Measurements from ENCODE around the gene BMX. TPM values are rescaled to one million over a fixed set of nuclear protein-coding genes. Genes with fewer than 3 reads are reported as not detected.

Gene BMX
- total and polyA plus RNA-seq, 2 donors (not counting 1 experiment from before 2014, with no cell fraction given), result not detected

DNA sequence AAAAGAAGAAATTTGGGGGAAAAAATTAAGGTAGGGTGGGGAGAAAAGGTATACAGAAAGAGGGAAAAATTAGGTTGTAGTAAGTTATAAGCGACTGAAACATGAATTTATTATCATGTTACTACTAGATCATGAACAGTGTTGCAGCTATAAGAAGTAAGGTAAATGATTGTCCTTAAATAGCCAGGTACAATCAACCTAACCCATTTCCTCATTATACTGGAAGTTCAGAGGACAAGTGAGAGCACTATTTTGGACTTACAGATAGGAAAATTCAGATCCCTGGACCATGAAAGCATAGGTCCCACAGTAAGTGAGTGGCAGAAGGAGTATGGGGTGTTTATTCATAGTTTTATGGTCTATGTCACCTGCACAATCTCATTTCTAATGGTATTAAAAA, 31.0 kb upstream of the BMX start:
- H3K4me1 ChIP-seq (ENCODE audit: control insufficient read depth, extremely low read depth, insufficient read depth, low read length), result no peaks in the 10 kb centered on the region
- no peaks in the 10 kb centered on the region for H4K20me1 ChIP-seq (ENCODE audit: control insufficient read depth, extremely low read depth, insufficient read depth, low read length)
- H3K79me2 ChIP-seq (ENCODE audit: control insufficient read depth, insufficient read depth, low read length), result no peaks in the 10 kb centered on the region
- no peak overlapping the region for H2AFZ ChIP-seq (ENCODE audit: low read length)
- no peak overlapping the region for H3K27ac ChIP-seq (ENCODE audit: insufficient read depth, low read length)
- H3K4me2 ChIP-seq (ENCODE audit: extremely low read depth, insufficient read depth, low read length), result no peak overlapping the region
- H3K36me3 ChIP-seq (ENCODE audit: control insufficient read depth, insufficient read depth, low read length), result no peaks in the 10 kb centered on the region
- no peak for DNase-seq (ENCODE audit: low read depth in 2 of 2)
- H3K4me3 ChIP-seq (replicated peaks in 1 of 4; ENCODE audit: control extremely low read depth in 1 of 4, insufficient read depth in 1 of 4, low read depth in 3 of 4, low read length in 4 of 4), result no peak overlapping the region
- H3K9me3 ChIP-seq (ENCODE audit: control insufficient read depth, insufficient read depth, low read depth, low read length), result no peaks in the 10 kb centered on the region
- no peak overlapping the region for H3K9ac ChIP-seq (ENCODE audit: insufficient read depth, low read length)
- H3K27me3 ChIP-seq (ENCODE audit: control insufficient read depth, insufficient read depth, low read length), result no peaks in the 10 kb centered on the region
- TF ChIP-seq, protein P1, sequence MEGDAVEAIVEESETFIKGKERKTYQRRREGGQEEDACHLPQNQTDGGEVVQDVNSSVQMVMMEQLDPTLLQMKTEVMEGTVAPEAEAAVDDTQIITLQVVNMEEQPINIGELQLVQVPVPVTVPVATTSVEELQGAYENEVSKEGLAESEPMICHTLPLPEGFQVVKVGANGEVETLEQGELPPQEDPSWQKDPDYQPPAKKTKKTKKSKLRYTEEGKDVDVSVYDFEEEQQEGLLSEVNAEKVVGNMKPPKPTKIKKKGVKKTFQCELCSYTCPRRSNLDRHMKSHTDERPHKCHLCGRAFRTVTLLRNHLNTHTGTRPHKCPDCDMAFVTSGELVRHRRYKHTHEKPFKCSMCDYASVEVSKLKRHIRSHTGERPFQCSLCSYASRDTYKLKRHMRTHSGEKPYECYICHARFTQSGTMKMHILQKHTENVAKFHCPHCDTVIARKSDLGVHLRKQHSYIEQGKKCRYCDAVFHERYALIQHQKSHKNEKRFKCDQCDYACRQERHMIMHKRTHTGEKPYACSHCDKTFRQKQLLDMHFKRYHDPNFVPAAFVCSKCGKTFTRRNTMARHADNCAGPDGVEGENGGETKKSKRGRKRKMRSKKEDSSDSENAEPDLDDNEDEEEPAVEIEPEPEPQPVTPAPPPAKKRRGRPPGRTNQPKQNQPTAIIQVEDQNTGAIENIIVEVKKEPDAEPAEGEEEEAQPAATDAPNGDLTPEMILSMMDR (conservative IDR thresholded peaks at IDR 0.05 in 1 of 2, IDR thresholded peaks at IDR 0.05 in 1 of 2; ENCODE audit: low read depth in 1 of 2, low read length in 2 of 2), result no peak
- no peak for TF ChIP-seq EZH2 (IDR thresholded peaks at IDR 0.05; ENCODE audit: low read length, missing control alignments)

DNA sequence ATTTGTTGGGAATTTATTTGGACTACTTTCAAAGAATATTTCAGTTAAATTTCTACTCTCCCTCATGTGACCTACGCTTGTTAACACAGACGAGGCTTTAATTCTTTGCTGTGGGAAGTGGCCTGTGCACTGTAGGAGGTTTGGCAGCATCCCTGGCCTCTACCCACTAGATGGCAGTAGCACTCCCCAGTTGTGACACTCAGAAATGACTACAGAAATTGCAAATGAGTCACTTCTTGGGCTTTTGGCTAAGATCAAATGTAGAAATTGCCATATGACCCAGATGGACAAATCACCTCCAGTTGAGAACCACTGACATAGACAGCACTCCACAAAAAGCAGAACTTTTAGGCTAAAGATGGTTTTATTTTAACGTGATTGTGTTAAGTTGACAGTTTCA, 29.6 kb upstream of the BMX start:
- H3K9me3 ChIP-seq (ENCODE audit: control insufficient read depth, insufficient read depth, low read depth, low read length), result no peaks in the 10 kb centered on the region
- TF ChIP-seq, protein P1 (conservative IDR thresholded peaks at IDR 0.05 in 1 of 2, IDR thresholded peaks at IDR 0.05 in 1 of 2; ENCODE audit: low read depth in 1 of 2, low read length in 2 of 2), result peak; percentile 66 to 76
- TF ChIP-seq EZH2 (IDR thresholded peaks at IDR 0.05; ENCODE audit: low read length, missing control alignments), result no peak
- no peak overlapping the region for H3K9ac ChIP-seq (ENCODE audit: insufficient read depth, low read length)
- no peaks in the 10 kb centered on the region for H3K79me2 ChIP-seq (ENCODE audit: control insufficient read depth, insufficient read depth, low read length)
- no peaks in the 10 kb centered on the region for H3K4me1 ChIP-seq (ENCODE audit: control insufficient read depth, extremely low read depth, insufficient read depth, low read length)
- no peaks in the 10 kb centered on the region for H4K20me1 ChIP-seq (ENCODE audit: control insufficient read depth, extremely low read depth, insufficient read depth, low read length)
- H3K4me3 ChIP-seq (replicated peaks in 1 of 4; ENCODE audit: control extremely low read depth in 1 of 4, insufficient read depth in 1 of 4, low read depth in 3 of 4, low read length in 4 of 4), result no peak overlapping the region
- DNase-seq (ENCODE audit: low read depth in 2 of 2), result peak; percentile 57 to 64
- H3K27me3 ChIP-seq (ENCODE audit: control insufficient read depth, insufficient read depth, low read length), result no peaks in the 10 kb centered on the region
- H3K27ac ChIP-seq (ENCODE audit: insufficient read depth, low read length), result no peak overlapping the region
- no peaks in the 10 kb centered on the region for H3K36me3 ChIP-seq (ENCODE audit: control insufficient read depth, insufficient read depth, low read length)
- no peak overlapping the region for H2AFZ ChIP-seq (ENCODE audit: low read length)
- no peak overlapping the region for H3K4me2 ChIP-seq (ENCODE audit: extremely low read depth, insufficient read depth, low read length)

DNA sequence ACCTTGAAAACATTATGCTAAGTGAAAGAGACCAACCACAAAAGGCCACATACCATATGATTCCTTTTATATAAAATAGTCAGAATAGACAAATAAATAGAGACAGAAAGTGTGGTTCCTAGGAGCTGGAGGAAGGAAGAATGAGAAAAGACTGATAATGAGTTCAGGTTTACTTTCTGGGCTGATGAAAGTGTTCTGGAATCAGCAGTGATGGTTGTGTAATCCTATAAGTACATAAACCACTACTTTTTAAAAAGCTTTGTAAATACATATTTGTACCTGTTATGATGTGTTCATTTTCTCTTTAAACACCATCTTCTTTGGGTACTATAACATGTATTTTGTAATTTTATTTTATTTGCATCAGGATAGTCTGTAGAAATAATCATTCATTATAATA, 28.1 kb upstream of the BMX start:
- DNase-seq (ENCODE audit: low read depth in 2 of 2), result no peak
- Histone ChIP-seq H3K27ac (ENCODE audit: insufficient read depth, low read length) (no peak overlapping the region), H2AFZ (ENCODE audit: low read length) (no peak overlapping the region), H3K36me3 (ENCODE audit: control insufficient read depth, insufficient read depth, low read length) (no peaks in the 10 kb centered on the region), H3K9ac (ENCODE audit: insufficient read depth, low read length) (no peak overlapping the region), H3K4me2 (ENCODE audit: extremely low read depth, insufficient read depth, low read length) (no peak overlapping the region), H3K27me3 (ENCODE audit: control insufficient read depth, insufficient read depth, low read length) (no peaks in the 10 kb centered on the region), H3K4me1 (ENCODE audit: control insufficient read depth, extremely low read depth, insufficient read depth, low read length) (no peaks in the 10 kb centered on the region), H3K9me3 (ENCODE audit: control insufficient read depth, insufficient read depth, low read depth, low read length) (no peaks in the 10 kb centered on the region), H3K4me3 (replicated peaks in 1 of 4; ENCODE audit: control extremely low read depth in 1 of 4, insufficient read depth in 1 of 4, low read depth in 3 of 4, low read length in 4 of 4) (no peak overlapping the region), H4K20me1 (ENCODE audit: control insufficient read depth, extremely low read depth, insufficient read depth, low read length) (no peaks in the 10 kb centered on the region), H3K79me2 (ENCODE audit: control insufficient read depth, insufficient read depth, low read length) (no peaks in the 10 kb centered on the region)
- TF ChIP-seq EZH2 (IDR thresholded peaks at IDR 0.05; ENCODE audit: low read length, missing control alignments), result no peak
- TF ChIP-seq, protein P1 (conservative IDR thresholded peaks at IDR 0.05 in 1 of 2, IDR thresholded peaks at IDR 0.05 in 1 of 2; ENCODE audit: low read depth in 1 of 2, low read length in 2 of 2), result no peak
